ENCODE data around the gene YPEL5.
"Not testable (repeated sequence)": the region's sequence is repeated elsewhere in the genome, so short reads cannot be mapped to it uniquely, and the experiment has no call there.

YPEL5 gene

GRCh38 chr2:30146337-30147195, at the start of gene YPEL5:
Gene YPEL5 (plus strand): TSS chr2:30147007. CDS start chr2:30156652, 9,645 bp downstream.
- peak; percentile 98 for DNase-seq (ENCODE audit: low read depth in 2 of 2)

GRCh38 chr2:30098266-30099005, 48.4 kb upstream of the YPEL5 start:
- DNase-seq (ENCODE audit: low read depth in 2 of 2): no peak

- not testable (repeated sequence) for DNase-seq (ENCODE audit: low read depth in 2 of 2)
Observed at GRCh38 chr2:30099366-30099765, 47.4 kb upstream of the YPEL5 start.

- not testable (repeated sequence) for DNase-seq (ENCODE audit: low read depth in 2 of 2)
Observed at GRCh38 chr2:30100691-30101090, 46.1 kb upstream of the YPEL5 start.

- no peak for DNase-seq (ENCODE audit: low read depth in 2 of 2)
Observed at GRCh38 chr2:30104307-30104706, 42.5 kb upstream of the YPEL5 start.

- DNase-seq (ENCODE audit: low read depth in 2 of 2): no peak
Observed at GRCh38 chr2:30105556-30105955, 41.3 kb upstream of the YPEL5 start.

GRCh38 chr2:30106543-30106942, 40.3 kb upstream of the YPEL5 start:
- no peak for DNase-seq (ENCODE audit: low read depth in 2 of 2)

- no peak for DNase-seq (ENCODE audit: low read depth in 2 of 2)
Observed at GRCh38 chr2:30108192-30108591, 38.6 kb upstream of the YPEL5 start.

- no peak for DNase-seq (ENCODE audit: low read depth in 2 of 2)
Observed at GRCh38 chr2:30108851-30109250, 38.0 kb upstream of the YPEL5 start.

GRCh38 chr2:30109856-30110255, 37.0 kb upstream of the YPEL5 start:
- no peak for DNase-seq (ENCODE audit: low read depth in 2 of 2)

- no peak for DNase-seq (ENCODE audit: low read depth in 2 of 2)
Observed at GRCh38 chr2:30110773-30111172, 36.0 kb upstream of the YPEL5 start.

GRCh38 chr2:30111186-30111585, 35.6 kb upstream of the YPEL5 start:
- not testable (repeated sequence) for DNase-seq (ENCODE audit: low read depth in 2 of 2)

- no peak for DNase-seq (ENCODE audit: low read depth in 2 of 2)
Observed at GRCh38 chr2:30112561-30112960, 34.2 kb upstream of the YPEL5 start.

GRCh38 chr2:30113617-30114293, 33.1 kb upstream of the YPEL5 start:
- DNase-seq (ENCODE audit: low read depth in 2 of 2): peak in 1 of 2 experiments; percentile 38

- peak in 1 of 2 experiments; percentile 43 for DNase-seq (ENCODE audit: low read depth in 2 of 2)
Observed at GRCh38 chr2:30115141-30115980, 31.4 kb upstream of the YPEL5 start.

- DNase-seq (ENCODE audit: low read depth in 2 of 2): no peak
Observed at GRCh38 chr2:30115981-30116285, 30.9 kb upstream of the YPEL5 start.

- no peak for DNase-seq (ENCODE audit: low read depth in 2 of 2)
Observed at GRCh38 chr2:30122362-30122761, 24.4 kb upstream of the YPEL5 start.

GRCh38 chr2:30127016-30127893, 19.6 kb upstream of the YPEL5 start:
- DNase-seq (ENCODE audit: low read depth in 2 of 2): no peak

GRCh38 chr2:30134582-30134981, 12.2 kb upstream of the YPEL5 start:
- DNase-seq (ENCODE audit: low read depth in 2 of 2): no peak

GRCh38 chr2:30135541-30135940, 11.3 kb upstream of the YPEL5 start:
- DNase-seq (ENCODE audit: low read depth in 2 of 2): no peak

Data from fibroblast of skin of left biceps (primary cell).